Ovary (tissue), 3 donors: ENCODE results near the gene TAF1.

ENCODE experiments used
- CTCF ChIP-seq, 3 donors: fragments of 450-650 bp in 2 of 3; fragments of 200-600 bp in 1 of 3; IDR thresholded peaks; one replicate each; pipeline versions ENCODE4 v1.5.1 to v1.8.0; 2016 to 2022; ENCODE audit warnings: antibody characterized with exemption in 3 of 3, mild to moderate bottlenecking in 1 of 3
- EP300 ChIP-seq: sonication (generic); formaldehyde crosslinking; IDR thresholded peaks from one replicate; pipeline ENCODE4 v1.6.1; 2017; ENCODE audit warnings: antibody characterized with exemption
- POLR2A ChIP-seq: fragments of 450-650 bp; IDR thresholded peaks from one replicate; pipeline ENCODE4 v1.6.1; 2017; ENCODE audit warnings: antibody characterized with exemption, mild to moderate bottlenecking, moderate library complexity
- donor health status: DM: no; HTN: no; CAD: no.

DNA sequence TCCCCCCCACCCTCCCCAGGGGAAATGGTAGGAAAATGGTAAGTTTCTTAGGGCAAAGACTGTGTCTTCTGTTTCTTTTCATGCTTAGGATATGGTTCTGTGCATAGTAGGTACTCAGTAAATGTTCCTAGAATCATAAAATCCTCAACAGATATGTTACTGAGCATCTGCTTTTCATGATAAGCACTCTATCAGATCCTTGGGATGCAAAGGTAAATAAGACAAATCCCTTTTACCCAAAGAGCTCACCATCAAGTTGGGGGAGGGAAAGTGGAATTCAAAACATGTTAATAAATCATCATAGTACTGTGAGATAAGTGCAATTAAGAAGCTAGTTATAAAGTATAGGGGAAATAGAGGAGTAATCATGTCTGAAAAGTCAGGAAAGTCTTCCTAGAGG lies 98.8 kb downstream of the TAF1 start:
- TF ChIP-seq CTCF (IDR thresholded peaks at IDR 0.05) (no peak), EP300 (no peak), POLR2A (no peak)
